Panc1 (cell line): ENCODE data around the gene PCDHGC3. TPM values are rescaled to one million over a fixed set of nuclear protein-coding genes. Genes with fewer than 3 reads are reported as not detected.

ENCODE experiments used
- ATAC-seq: fragments of 200-7000 bp; cut with Tn5 transposase; 2 replicates; pipeline ENCODE4 v1.9.1; 2020; ENCODE audit warnings: mild to moderate bottlenecking, moderate library complexity
- BruUV-seq: library from RNA; stranded (reverse); fragments of 400-500 nt; replicated peaks from 2 replicates; lab custom pipeline; 2021; lab: Mats Ljungman, UMichigan
- CTCF ChIA-PET: fragments of 300-600 bp; sonication (Branson Sonifier 250); formaldehyde crosslinking; loops from one replicate; lab custom pipeline; 2022; ENCODE audit warnings: antibody characterized with exemption; lab: Charles Lee
- POLR2A ChIA-PET: fragments of 300-600 bp; sonication (Branson Sonifier 250); formaldehyde crosslinking; loops from one replicate; lab custom pipeline; 2022; ENCODE audit warnings: antibody characterized with exemption; lab: Charles Lee
- DNase-seq: peaks from one replicate; pipeline ENCODE4 v3.0.0-alpha.2; 2010; ENCODE audit warnings: low read depth, low spot score
- H3K27ac ChIP-seq: 2 replicates; pipeline ENCODE4 v1.5.1; 2011; ENCODE audit warnings: mild to moderate bottlenecking, low read length, inconsistent platforms
- H3K27me3 ChIP-seq: fragments of 200-500 bp; sonication (Bioruptor generic); 2 replicates; pipeline ENCODE4 v1.6.0; 2014; ENCODE audit warnings: low read length, inconsistent platforms; ENCODE audit not compliant: control insufficient read depth, insufficient read depth
- H3K36me3 ChIP-seq: fragments of 200-500 bp; sonication (Bioruptor generic); 2 replicates; pipeline ENCODE4 v1.5.1; 2014; ENCODE audit warnings: inconsistent platforms, mild to moderate bottlenecking, low read length, moderate library complexity; ENCODE audit not compliant: control insufficient read depth, insufficient read depth
- H3K4me1 ChIP-seq: 2 replicates; pipeline ENCODE4 v1.5.1; 2011; ENCODE audit warnings: inconsistent platforms, mild to moderate bottlenecking, low read length, moderate library complexity; ENCODE audit not compliant: control insufficient read depth, insufficient read depth
- H3K4me3 ChIP-seq, 2 experiments: 2 replicates each; pipeline ENCODE4 v1.5.1; 2011 to 2012; ENCODE audit warnings: low read depth in 2 of 2, low read length in 2 of 2, mild to moderate bottlenecking in 2 of 2, inconsistent platforms in 1 of 2, moderate library complexity in 1 of 2
- H3K9me3 ChIP-seq: fragments of 200-500 bp; sonication (Bioruptor generic); 2 replicates; pipeline ENCODE4 v1.5.1; 2014; ENCODE audit warnings: low read depth, mild to moderate bottlenecking, inconsistent platforms, low read length, moderate library complexity; ENCODE audit not compliant: control insufficient read depth, insufficient read depth
- CTCF ChIP-seq: fragments of 450-650 bp; IDR thresholded peaks from 2 replicates; pipeline ENCODE4 v1.5.1; 2017; ENCODE audit warnings: mild to moderate bottlenecking
- POLR2AphosphoS5 ChIP-seq: IDR thresholded peaks from 2 replicates; pipeline ENCODE4 v1.6.1; 2012; ENCODE audit warnings: mild to moderate bottlenecking, low read depth, low read length, moderate library complexity
- REST ChIP-seq, 2 experiments: IDR thresholded peaks; 2 replicates each; pipeline ENCODE4 v1.6.1; 2011 to 2012; ENCODE audit warnings: low read depth in 2 of 2, control low read depth in 1 of 2, low read length in 1 of 2, mild to moderate bottlenecking in 1 of 2, moderate library complexity in 1 of 2; ENCODE audit not compliant: insufficient read depth in 1 of 2
- SIN3A ChIP-seq: IDR thresholded peaks from 2 replicates; pipeline ENCODE4 v1.6.1; 2012; ENCODE audit warnings: low read depth, mild to moderate bottlenecking, low read length, moderate library complexity, borderline replicate concordance; ENCODE audit not compliant: insufficient read depth
- TCF7L2 ChIP-seq: IDR thresholded peaks from 2 replicates; pipeline ENCODE4 v1.6.1; 2011; ENCODE audit warnings: mild to moderate bottlenecking, low read depth, low read length, inconsistent platforms
- in situ Hi-C: cut with HindIII; loops from 2 replicates; pipeline ENCODE4 v1.10.0; 2016; ENCODE audit warnings: low sequenced_read_pairs, low pct_unique_long_range_greater_than_20kb
- intact Hi-C: fragments of 100-400 bp; cut with micrococcal nuclease; formaldehyde crosslinking; loops from one replicate; pipeline ENCODE4 v1.10.0; 2022; ENCODE audit not compliant: unreplicated experiment
- total RNA-seq: library from RNA; stranded (reverse); gene quantifications from one replicate; pipeline ENCODE4 v1.2.1, GENCODE V29; 2021; ENCODE audit not compliant: unreplicated experiment

The PCDHGC3 gene
- total RNA-seq, 1 experiment from 2014 or later = 54.1 TPM

GRCh38 chr5:141514330-141515133 is 38.8 kb downstream of the PCDHGC3 start:
- BruUV-seq = no TSS peak
- no peak overlapping the region for H3K4me3 ChIP-seq
- in situ Hi-C loops (no loop called here), intact Hi-C loops (no loop called here)
- peaks cover 34% of the 10 kb centered on the region for H3K4me1 ChIP-seq
- no peaks in the 10 kb centered on the region for H3K27me3 ChIP-seq
- no peaks in the 10 kb centered on the region; the same call in none of the 2 replicates for H3K36me3 ChIP-seq
- DNase-seq (no peak), ATAC-seq (peak; percentile 17)
- no peaks in the 10 kb centered on the region for H3K9me3 ChIP-seq
- peak overlapping the region; percentile 79 for H3K27ac ChIP-seq
- ChIA-PET CTCF (interaction anchor here (1.1 to 1.5 kb wide), 2 partner anchors 10 to 97 kb away, joined by 4 to 5 read pairs; partner anchors contain the start of gene PCDHGB7), POLR2A (no interaction called here)
- TF ChIP-seq TCF7L2 = no peak
- TF ChIP-seq REST (IDR thresholded peaks at IDR 0.05; ENCODE audit: insufficient read depth in 1 of 2, low read depth in 2 of 2, low read length in 1 of 2) = no peak
- TF ChIP-seq SIN3A = no peak
- no peak for TF ChIP-seq POLR2AphosphoS5
- TF ChIP-seq CTCF = no peak

GRCh38 chr5:141515141-141515540 is 39.4 kb downstream of the PCDHGC3 start:
- ChIA-PET CTCF (interaction anchor here (1.1 kb wide), 1 partner anchor 97 kb away, joined by 4 read pairs; the partner anchor contains the start of gene PCDHGB7), POLR2A (no interaction called here)
- in situ Hi-C loops = no loop called here
- no peaks in the 10 kb centered on the region; the same call in 1 of the 2 replicates for H3K9me3 ChIP-seq
- no peak for TF ChIP-seq TCF7L2
- TF ChIP-seq SIN3A = no peak
- no peak for TF ChIP-seq POLR2AphosphoS5
- no peak for TF ChIP-seq CTCF
- TF ChIP-seq REST (IDR thresholded peaks at IDR 0.05; ENCODE audit: insufficient read depth in 1 of 2, low read depth in 2 of 2, low read length in 1 of 2) = no peak
- intact Hi-C loops = no loop called here
- peaks cover 34% of the 10 kb centered on the region for H3K4me1 ChIP-seq
- TSS peak; percentile 84 for BruUV-seq
- H3K27ac ChIP-seq = peak overlapping the region; percentile 79
- no peaks in the 10 kb centered on the region for H3K27me3 ChIP-seq
- peaks cover 3% of the 10 kb centered on the region for H3K36me3 ChIP-seq
- H3K4me3 ChIP-seq = no peak overlapping the region
- ATAC-seq (no peak), DNase-seq (no peak)
